GM19397 (cell line): Measurements from ENCODE around the gene EN1.
A peak's percentile ranks its signal among the peaks of the same experiment; 100 is the strongest.

Experiments used
- ATAC-seq: cut with Tn5 transposase; IDR thresholded peaks from one replicate; pipeline ENCODE4 v1.9.1; 2021; ENCODE audit warnings: mild to moderate bottlenecking, moderate library complexity; ENCODE audit not compliant: unreplicated experiment

The EN1 gene

DNA sequence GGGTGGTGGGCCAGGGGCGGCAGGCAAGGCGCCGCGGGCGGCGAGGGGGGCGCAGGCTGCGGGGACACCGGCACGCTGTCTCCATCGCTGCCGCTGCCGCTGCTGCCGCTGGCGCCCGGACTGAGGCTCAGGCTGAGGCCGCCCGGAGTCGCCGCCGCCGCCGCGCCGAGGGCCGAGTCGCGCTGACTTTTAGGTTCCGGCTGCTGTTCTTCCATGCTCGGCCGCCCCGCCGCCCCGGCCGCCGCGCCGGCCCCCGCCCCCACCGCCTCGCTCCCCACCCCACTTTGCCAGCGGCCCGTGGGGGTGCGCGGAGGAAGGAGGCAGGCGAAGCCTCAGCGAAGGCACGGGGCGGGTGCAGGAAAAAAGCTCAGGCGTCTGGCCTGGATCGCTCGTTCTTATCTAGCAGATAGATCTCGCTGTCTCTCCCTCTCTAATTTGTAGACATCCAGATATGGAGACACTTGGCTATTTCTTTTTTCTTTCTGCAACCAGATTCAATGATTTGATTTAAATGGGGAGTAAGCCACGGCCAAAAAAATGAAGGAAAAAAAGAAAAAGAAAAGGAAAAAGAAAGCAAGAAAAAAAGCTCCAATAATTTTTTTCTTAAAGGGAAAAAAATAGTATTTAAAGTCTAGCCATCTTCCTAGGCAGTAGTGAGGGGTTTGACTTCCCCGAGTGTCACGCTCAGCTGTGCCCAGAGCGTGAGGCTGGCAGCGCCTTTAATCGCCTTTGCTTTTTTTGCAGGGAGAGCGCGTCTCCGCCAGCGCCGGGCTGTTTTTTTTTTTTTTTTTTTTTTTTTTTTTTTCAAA, at the start of gene EN1:
Gene EN1 (minus strand): TSS at position 696 of the 809 bp plus-strand sequence. CDS start 481 bp downstream, at position 215.
- ATAC-seq: no peak

DNA sequence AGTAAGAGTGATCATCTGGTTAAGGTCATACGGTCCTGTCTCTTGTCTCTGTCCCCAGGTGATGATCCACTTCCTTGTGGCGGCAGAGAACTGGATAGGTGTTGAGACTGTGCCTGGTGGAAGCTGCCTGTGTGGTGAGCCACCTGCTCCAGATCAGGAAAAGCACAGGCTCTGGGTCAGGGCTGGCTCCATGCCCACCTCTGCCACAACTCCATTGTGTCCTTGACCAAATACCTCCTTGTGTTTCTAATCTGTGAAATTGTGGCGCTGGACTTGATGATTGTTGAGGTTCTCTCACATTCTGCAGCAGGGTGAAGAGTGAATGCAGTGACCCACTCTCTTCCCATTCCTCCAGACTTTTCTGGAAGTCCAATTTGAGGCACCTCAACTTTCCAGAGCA, 45.7 kb upstream of the EN1 start:
- no peak for ATAC-seq

DNA sequence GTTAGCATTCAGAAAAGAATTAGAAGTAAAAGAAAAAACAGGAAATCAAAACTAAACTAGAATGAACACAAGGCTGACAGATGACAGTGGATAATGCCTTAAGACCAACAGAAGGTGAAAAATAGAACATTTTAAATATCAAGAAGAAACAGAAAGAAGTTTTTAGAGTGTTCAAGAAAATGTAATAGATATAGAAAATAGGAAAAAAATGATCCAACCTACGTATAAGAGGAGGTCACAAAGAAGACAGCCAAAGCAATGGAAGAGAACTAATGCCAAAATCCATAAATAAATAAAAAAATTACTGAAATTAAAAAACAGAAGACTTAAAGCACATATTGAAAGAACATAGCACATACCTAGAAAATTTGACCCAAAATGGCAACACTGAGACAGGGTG, 42.5 kb upstream of the EN1 start:
- no peak for ATAC-seq

DNA sequence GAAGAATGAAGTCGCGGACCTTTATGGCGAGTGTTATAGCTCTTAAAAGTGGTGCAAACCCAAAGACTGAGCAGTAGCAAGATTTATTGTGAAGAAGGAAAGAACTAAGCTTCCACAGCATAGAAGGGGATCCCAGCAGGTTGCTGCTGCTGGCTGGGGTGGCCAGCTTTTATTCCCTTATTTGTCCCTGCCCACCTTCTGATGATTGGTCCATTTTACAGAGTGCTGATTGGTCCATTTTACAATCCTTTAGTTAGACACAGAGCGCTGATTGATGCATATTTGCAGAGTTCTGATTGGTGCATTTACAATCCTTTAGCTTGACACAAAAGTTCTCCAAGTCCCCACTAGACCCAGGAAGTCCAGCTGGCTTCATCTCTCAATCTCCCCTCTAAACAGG, 36.3 kb upstream of the EN1 start:
- ATAC-seq: no peak

DNA sequence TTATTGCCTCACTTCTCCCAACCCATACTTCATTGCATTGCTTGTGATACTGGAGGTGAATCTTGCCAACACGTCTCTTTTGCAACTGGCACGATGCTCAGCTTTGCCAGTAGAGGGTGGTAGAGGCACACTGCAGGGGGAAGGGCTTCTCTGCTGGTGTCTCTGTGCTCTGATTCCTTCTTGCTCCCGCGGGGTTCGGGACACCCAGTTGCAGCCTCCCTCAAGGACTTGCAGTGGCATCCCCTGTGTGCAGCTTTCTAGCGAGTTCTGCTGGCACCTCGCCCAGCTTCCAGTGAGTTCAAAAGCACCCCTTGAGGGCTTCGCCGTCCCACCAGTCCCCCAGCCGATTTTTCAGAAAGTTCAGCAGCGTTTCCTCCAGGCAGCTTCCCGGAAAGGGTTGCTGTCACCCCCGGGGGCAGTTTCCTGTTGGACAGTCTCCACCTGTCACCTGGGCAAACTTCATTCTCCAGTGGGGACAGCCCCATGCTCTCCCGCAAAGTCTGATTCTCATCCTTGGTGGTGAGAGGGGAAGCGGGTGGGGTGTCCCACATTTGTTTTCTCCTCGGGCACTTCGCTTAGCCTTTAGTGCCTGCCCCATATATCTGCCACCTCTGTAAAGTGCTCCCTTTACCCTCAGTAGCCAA, 35.4 kb upstream of the EN1 start:
- ATAC-seq: peak; percentile 60

DNA sequence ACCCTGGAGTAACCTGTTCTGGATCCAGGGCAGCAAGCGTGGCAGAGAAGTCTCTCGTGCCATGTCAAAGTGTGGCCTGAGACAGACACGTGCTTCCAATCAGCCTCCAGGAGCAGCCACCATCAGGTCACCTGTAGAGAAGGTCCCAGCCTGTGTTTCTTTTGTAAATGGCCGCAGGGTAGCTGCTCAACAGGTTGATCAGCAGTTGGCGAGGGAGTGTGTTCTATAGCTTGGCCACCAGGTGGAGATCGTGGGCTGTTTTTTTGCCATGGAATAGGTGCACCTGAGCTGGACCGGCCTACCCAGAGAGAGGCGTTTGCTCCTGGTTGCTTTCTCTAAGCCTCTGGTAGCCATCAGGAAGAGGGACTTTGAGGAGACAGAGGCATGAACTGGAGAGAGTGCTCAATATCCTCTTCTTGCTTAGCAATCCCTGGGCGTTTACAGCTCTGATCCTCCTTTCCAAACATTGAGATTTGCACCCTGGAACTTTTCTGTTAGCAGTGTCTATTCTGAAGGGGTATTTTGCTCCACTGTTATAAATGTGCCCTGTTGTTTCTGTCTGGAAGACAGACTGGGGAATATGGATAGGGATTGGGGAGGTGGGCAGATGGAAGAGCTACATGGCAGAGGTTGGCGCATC, 34.2 kb upstream of the EN1 start:
- peak; percentile 93 for ATAC-seq

DNA sequence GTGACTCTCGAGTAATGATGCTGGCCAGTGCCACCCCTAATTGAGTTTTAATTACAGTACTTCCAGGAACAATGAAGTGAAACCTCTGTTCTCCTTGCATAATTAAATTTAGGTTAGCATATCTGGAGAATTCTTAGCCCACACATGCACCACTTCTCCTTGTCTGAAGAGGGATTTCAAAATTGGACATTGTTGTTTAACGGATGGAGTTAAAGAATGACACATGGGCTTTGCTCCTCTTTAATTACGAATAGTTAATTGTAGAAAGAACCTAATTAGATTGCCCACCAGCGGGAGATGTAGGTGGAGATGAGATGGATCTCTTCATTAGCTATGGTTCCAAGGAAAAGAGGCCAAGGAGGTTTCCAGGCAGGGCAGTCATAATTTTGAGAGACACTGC, 33.1 kb upstream of the EN1 start:
- no peak for ATAC-seq

DNA sequence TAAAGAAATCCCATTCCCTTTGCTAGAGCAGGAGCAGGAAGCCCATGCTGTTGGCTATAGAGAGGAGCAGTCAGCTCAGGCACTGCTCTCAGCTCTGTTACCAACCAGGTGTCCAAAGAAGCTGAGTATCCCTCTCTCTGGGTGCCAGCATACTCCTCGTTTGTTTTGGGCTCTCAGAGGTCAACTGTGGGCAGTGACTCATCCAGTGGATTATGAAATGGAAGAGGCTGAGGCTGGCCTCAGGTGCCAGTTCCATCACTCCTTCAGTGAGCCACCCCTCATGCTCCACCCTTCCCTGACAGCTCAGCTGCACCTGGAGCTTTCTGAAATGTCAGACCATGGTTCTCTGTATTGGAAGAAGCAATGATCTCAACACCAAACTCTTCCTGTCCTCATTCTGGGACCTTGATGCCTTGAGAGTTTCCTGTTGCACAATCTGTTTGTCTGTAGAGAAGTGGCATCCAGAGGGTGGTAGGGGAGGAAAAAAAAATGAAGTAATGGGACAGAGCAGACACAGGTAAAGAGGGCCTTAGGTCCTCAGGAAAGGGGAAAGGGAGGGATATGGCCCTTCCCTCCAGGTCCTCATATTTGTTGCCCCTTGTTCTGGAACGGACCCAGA, 31.2 kb upstream of the EN1 start:
- no peak for ATAC-seq

DNA sequence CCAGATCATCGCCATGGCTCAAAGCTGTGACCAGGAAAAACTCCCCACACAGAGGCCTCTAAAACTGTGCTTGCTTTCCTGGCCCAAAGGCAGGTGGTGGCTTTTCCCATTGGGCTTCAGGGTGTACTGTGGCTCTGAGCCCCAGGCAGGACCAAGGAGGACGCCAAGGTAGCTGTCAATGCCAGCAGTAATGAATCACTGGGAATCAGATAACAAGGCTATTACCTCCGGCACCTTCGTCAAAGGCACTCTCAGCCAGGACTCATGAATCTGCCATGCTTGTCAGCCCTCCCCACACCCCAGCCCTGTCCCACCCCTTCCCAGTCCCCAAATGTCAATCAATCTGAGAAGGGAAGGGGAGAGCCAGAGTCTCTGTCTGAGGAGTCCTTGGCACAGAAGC, 27.9 kb upstream of the EN1 start:
- ATAC-seq: no peak

DNA sequence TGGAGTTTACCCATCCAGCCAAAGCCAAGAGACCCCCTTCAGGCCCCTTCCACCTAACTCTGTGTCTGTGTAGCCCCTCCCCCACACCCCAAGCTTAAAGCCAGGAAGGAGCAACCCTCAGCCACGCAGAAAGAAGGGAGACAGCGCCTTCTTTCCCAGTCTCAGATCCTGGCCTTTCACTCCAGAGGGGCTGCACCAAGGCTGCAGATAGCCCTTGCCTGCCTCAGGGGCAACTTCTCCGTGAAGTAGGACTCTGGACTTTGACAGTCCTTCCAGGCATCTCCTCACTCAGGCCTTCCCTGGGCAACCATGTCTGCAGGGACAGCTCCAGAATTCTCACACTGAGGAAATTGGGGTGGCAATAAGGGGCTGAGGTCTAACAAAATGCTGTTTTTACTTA, 26.9 kb upstream of the EN1 start:
- no peak for ATAC-seq

DNA sequence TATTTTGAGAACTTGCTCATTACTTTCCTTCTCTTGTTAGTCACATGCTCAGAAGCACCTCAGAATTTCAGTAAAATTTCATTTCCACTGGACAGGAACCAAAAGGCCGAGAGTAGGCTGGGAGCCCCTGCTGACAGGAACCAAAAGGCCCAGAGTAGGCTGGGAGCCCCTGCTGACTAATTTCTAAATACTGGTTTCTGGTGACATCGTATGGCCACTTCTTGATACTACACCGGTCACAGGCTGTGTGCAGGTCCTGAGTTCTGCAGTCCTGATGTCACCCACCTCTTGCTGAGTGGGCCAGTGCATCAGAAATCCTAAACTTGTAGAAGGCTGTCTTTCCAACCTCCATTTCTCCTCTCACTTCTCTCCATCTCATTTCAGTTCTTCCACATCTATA, 17.7 kb upstream of the EN1 start:
- ATAC-seq: peak; percentile 95

DNA sequence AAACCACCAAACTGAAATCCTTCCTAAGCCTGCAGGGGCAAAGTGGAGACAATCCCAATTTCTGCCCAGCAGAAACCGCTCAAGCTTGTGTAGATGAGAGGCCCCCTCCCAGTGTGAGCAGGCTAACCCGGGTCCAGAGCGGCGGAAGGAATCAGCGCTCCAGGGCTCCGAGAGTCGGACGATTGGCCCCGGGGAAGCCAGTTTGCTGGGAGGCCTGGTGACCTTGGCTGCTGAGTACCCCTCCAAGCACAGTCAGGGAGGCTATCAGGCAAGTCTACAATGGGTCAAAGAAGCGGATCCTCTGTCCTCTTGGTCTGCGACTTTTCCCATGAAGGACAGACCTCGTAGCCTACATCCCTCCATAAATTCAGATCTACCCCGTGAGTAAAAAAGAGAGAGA, 16.8 kb upstream of the EN1 start:
- ATAC-seq: no peak

DNA sequence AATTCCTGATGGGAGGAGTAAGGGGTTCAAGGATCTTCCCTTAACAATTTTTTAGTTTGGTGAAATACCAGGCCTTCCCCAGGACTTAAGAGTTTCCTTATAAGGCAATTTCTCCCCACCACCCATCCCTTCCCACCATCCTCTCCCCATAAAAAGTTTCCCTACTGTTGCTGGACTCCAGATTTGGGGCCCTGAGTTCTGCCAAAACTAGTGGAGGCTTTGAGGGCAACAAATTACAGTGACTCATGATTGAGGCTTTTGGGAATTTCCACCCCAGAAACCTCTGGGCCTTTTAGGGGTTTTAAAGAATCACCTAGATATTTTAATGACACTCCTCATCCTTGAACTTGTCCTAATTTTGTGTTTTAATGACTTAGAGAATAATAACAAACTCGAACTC, 14.3 kb upstream of the EN1 start:
- no peak for ATAC-seq

DNA sequence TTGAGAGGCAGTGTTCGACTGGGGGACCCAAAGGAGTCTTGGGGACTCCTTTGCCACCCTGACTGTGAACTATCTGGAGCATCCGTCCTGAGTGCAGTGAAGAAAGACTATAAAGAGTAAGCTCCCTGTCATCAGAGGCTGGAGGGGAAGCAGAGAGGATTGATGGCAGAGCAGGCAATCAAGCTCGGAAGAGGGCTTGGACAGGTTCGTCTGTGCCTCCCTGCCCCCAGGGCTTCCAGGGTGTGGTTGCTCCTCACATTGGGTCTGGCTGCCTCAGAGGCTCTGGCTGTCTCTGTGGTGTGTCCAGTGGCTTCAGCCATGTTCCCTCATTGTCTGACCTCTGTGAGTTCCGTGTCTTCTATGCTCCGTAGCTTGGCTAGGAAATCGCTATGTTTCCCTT, 13.8 kb upstream of the EN1 start:
- ATAC-seq: no peak

DNA sequence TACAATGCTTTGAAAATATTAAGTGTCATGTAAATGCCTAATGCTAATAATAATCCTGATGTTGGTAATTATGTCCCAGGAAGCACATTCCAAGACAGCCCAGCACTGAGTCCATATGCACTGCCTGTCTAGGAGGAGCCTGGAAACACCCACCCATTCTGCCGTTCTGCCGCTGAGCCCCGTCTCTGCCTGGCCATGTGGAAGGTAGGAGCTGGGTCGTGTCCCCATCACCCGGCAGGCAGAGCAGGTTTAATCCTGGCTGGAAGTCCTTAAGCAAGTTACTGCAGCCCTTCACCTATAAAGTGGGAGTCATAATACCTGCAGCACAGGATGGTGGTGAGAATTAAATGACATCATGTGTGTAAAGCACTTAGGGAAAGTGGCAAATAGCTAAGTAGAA, 13.1 kb upstream of the EN1 start:
- no peak for ATAC-seq

DNA sequence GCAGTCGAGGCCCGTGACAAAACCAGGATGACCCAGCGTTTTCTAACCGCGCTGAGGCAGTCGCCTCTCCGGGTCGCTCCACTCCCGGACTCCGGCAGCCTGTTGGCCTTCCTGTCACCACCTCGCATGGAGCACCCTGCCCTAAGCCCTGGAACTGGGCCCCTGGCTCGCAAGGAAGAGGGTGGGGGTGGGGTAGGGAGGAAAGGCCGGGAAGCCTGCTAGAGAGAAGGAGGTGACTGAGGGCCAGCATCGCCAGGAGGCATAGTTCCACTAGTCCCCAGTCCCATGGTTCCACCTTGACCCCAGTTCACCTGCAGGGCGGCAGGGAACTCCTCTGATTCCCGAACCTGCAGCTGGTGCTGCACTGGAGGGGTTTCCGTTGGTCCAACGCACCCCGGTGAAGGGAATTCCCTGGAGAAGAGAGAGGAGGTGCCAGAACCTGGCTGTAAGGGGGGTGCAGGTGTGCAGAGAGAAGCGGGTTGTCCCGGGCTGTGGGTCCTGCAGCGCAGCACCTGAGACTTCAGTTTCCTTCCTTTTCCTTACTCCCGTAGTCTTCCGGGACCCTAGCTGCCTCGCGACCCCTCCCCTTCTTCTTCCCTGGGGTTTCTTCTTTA, 11.8 kb upstream of the EN1 start:
- no peak for ATAC-seq

DNA sequence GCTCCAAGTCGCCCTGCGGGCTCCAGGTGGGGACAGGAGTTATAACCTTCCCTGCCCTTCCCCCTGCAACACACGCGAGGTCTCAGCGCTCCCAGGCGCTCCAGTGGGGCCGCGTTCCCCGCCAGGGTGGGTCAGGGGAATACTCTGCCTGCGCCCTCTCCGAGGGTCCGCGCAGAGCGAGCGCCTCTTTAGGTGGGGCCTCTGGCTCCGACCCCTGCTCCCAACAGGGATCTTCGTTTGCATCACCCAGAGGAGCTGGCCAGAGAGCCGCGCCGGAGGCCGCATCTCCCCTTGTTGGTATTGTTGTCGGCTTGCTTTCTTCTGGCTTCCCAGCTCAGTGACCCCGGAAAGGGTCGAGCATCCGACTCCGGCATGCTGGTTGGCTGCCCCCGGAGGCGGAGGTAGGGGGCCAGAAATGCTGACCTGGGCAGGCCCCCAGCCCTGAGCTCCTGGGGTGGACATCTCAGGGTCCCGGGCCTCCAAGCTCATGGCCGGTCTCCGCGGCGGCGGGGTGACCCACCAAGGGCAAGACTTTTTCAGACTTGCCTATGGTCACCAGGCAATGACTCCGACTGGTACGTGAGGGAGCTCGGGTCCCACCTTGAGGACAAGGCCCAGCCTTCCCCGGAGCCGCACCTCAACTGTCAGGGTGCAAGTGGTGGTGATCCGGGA, 11.2 kb upstream of the EN1 start:
- ATAC-seq: no peak

DNA sequence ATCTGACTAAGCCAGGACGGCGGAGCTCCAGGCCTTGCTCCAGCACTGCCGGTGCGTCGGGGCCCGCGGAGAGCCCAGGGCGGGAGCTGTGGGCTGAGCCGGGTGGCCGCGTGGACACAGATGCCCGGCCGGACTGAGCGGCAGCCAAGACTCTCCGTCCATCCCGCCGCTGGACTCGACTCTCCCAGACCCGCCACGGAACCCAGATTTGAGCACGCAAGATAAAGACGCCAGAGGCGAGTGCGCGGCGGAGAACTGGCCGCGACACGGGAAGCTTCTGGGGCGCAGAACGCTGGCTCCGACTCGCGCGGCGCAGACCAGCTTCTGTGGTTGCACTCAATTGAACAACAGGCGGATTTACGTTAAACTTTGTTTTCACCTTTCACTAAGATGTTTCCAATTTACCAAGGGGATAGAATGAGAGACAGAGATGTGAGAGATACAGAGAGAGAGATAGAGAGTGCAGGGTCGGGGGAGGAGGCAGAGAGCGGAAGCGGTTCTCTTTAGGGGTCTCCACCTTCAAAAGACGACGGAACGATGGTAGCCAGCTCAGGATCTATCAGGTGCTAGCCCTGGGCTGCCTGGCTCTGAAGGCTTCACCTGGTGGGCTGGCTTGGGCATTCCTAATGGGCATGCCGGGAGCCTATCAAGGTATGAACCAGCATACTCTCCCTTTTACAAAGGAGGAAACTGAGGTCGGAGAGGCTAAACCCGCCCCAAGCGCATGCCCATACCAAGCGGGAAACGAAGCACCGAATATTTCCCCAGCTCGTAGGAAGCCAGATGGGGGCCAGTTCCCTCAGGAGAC, 10.4 kb upstream of the EN1 start:
- ATAC-seq: no peak

DNA sequence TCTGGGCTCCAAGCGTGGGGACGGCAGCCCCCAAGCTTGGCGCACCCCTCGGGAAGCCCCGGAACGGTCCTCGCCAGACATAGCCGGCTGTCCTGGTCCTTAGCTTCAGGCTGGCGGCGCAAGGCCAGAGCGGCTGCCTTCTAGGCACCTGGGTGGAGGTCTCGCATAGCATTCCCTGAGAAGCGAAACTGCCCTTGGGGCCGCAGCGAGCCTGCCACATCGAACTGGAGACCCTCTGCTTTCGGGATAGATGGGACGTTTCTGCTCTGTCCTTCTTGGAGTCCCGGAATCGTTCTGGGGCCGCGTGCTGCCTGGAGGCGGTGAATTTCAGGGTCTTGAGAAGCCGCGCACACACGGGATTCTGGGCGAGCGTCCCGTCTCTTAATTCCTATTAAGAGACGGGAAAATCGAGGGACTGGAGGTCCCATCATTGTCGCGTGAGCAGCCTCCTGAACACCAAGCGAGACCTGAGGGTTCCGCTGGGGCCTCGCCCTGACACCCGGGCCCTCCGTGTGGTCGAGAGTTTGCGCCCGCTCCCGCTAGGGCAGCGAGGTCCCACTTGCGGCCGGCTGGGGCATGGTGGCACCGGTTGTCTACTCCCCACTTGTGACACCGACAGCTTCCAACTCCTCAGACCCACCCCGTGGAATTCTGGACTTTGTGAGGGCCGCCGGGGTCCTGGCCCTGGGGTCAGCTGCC, 9.7 kb upstream of the EN1 start:
- ATAC-seq: no peak
